MM.1S (cell line): ENCODE results near the gene NGRN.

ENCODE experiments used
- DNase-seq: peaks from one replicate; pipeline ENCODE4 v3.0.0-alpha.2; 2015
- H2AFZ ChIP-seq: fragments of 300-600 bp; sonication (generic); 2 replicates; pipeline ENCODE4 v1.6.0; 2016; ENCODE audit warnings: antibody characterized with exemption, low read length
- H3F3A ChIP-seq: fragments of 300-600 bp; sonication (generic); 2 replicates; pipeline ENCODE4 v1.6.1; 2016; ENCODE audit warnings: mild to moderate bottlenecking, antibody characterized with exemption, low read length, moderate library complexity, mixed read lengths; ENCODE audit not compliant: insufficient read depth
- H3K27ac ChIP-seq: fragments of 300-600 bp; sonication (generic); 2 replicates; pipeline ENCODE4 v1.5.1; 2016; ENCODE audit warnings: mild to moderate bottlenecking, low read length
- H3K27me3 ChIP-seq: fragments of 300-600 bp; sonication (generic); replicated peaks from 2 replicates; pipeline ENCODE4 v1.6.0; 2016; ENCODE audit warnings: low read length; ENCODE audit not compliant: insufficient read depth
- H3K36me3 ChIP-seq: fragments of 300-600 bp; sonication (generic); replicated peaks from 2 replicates; pipeline ENCODE4 v1.6.1; 2016; ENCODE audit warnings: mild to moderate bottlenecking, low read length, mixed read lengths; ENCODE audit not compliant: insufficient read depth
- H3K4me1 ChIP-seq: fragments of 300-600 bp; sonication (generic); 2 replicates; pipeline ENCODE4 v1.6.1; 2016; ENCODE audit warnings: low read length, mixed read lengths
- H3K4me2 ChIP-seq: fragments of 300-600 bp; sonication (generic); 2 replicates; pipeline ENCODE4 v1.6.0; 2016; ENCODE audit warnings: low read depth, low read length
- H3K4me3 ChIP-seq: fragments of 300-600 bp; sonication (generic); 2 replicates; pipeline ENCODE4 v1.5.1; 2016; ENCODE audit warnings: low read length, mixed read lengths
- H3K79me2 ChIP-seq: fragments of 300-600 bp; sonication (generic); 2 replicates; pipeline ENCODE4 v1.6.1; 2016; ENCODE audit warnings: mixed run types, low read length, mixed read lengths
- H3K9ac ChIP-seq: fragments of 300-600 bp; sonication (generic); 2 replicates; pipeline ENCODE4 v1.6.1; 2016; ENCODE audit warnings: low read length, mixed read lengths
- H3K9me2 ChIP-seq: fragments of 300-600 bp; sonication (generic); replicated peaks from 2 replicates; pipeline ENCODE4 v1.6.1; 2016; ENCODE audit warnings: mild to moderate bottlenecking, low read length, mixed read lengths; ENCODE audit not compliant: insufficient read depth
- H3K9me3 ChIP-seq: fragments of 300-600 bp; sonication (generic); replicated peaks from 2 replicates; pipeline ENCODE4 v1.6.1; 2016; ENCODE audit warnings: mild to moderate bottlenecking, low read length, mixed read lengths; ENCODE audit not compliant: insufficient read depth
- H4K20me1 ChIP-seq: fragments of 300-600 bp; sonication (generic); 2 replicates; pipeline ENCODE4 v1.6.1; 2016; ENCODE audit warnings: mild to moderate bottlenecking, low read length, moderate library complexity, mixed read lengths; ENCODE audit not compliant: insufficient read depth
- CTCF ChIP-seq: fragments of 300-600 bp; sonication (generic); IDR thresholded peaks from 2 replicates; pipeline ENCODE4 v1.5.1; 2016; ENCODE audit warnings: antibody characterized with exemption, low read length, mixed read lengths
- EZH2 ChIP-seq: fragments of 300-600 bp; sonication (generic); optimal IDR thresholded peaks from 2 replicates; pipeline ENCODE3; 2017; ENCODE audit warnings: low read depth, mild to moderate bottlenecking, antibody characterized with exemption, low read length, mixed read lengths
- EZH2phosphoT487 ChIP-seq: fragments of 300-600 bp; sonication (generic); IDR thresholded peaks from 2 replicates; pipeline ENCODE4 v1.6.1; 2018; ENCODE audit warnings: antibody characterized with exemption, low read length

Gene NGRN

DNA sequence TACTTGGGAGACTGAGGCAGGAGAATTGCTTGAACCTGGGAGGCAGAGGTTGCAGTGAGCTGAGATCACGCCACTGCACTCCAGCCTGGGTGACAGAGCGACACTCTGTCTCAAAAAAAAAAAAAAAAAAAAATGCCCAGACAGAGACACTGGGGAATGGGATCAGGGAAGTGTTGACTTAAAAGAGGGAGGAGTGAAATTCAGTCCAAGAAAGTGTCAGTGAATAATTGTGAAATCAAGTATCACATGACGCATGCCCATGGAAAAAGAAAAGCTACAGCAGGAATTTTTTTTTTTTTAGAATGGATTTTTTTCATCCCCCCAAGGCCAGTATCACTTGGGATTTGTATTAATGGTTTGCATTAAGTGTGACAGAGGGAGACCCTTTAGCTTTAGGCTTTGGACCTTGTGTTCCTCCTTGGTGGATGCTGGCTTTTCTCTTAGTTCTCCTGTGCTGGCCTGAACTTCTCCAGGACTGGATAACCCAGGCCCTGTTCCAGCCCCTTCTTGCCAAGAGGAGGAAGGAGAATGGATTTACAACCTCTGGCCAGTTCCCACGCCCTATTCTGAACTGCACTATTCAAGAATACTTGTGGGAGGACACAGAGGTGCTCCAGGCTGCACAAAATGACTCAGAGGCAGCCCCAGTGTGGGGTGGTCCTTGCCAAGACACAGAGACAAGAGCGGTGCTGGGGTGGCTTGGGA lies 50.0 kb downstream of the NGRN start:
- Histone ChIP-seq H3K27ac (no peak overlapping the region), H3K4me2 (no peak overlapping the region), H3K9ac (no peak overlapping the region)

DNA sequence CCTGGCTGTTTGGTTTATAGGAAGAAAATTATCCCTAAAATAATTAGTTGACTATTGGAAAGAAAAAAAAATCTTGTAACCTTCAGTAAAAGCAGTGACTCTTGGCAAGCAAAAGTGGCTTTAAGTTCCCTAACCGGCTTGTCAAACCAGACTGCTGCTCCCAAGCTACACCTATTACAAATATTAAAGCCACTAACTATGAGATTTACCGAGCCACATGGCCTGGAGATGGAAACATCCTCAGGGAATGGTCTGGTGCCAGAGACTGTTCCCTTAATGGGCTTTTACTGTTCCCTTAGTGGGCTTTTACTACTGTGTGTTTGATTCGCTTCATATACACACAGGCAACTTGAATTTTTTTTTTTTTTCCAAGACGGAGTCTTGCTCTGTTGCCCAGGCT lies 50.7 kb downstream of the NGRN start:
- no peak overlapping the region for H2AFZ ChIP-seq
- no peak for DNase-seq
- H3K27me3 ChIP-seq: no peaks in the 10 kb centered on the region
- TF ChIP-seq EZH2 (no peak), EZH2phosphoT487 (no peak), CTCF (no peak)
- no peak overlapping the region for H3K27ac ChIP-seq
- no peak overlapping the region for H3K4me3 ChIP-seq
- H3K36me3 ChIP-seq: no peaks in the 10 kb centered on the region
- H3K4me2 ChIP-seq: no peak overlapping the region
- no peaks in the 10 kb centered on the region for H3K9me2 ChIP-seq
- no peaks in the 10 kb centered on the region for H3F3A ChIP-seq
- H4K20me1 ChIP-seq: no peaks in the 10 kb centered on the region
- H3K9ac ChIP-seq: no peak overlapping the region
- H3K4me1 ChIP-seq: 0 out of 2 replicates have a peak, but pooled peaks cover 3% of the 10 kb centered on the region
- no peaks in the 10 kb centered on the region for H3K79me2 ChIP-seq
- no peaks in the 10 kb centered on the region for H3K9me3 ChIP-seq

More for the DNA sequence above, 50.0 kb downstream of the NGRN start:
- Histone ChIP-seq H3K9me3 (no peaks in the 10 kb centered on the region), H3F3A (no peaks in the 10 kb centered on the region), H3K4me3 (no peak overlapping the region), H4K20me1 (no peaks in the 10 kb centered on the region), H3K36me3 (no peaks in the 10 kb centered on the region), H3K9me2 (no peaks in the 10 kb centered on the region), H3K4me1 (0 out of 2 replicates have a peak, but pooled peaks cover 3% of the 10 kb centered on the region), H2AFZ (no peak overlapping the region), H3K27me3 (no peaks in the 10 kb centered on the region), H3K79me2 (no peaks in the 10 kb centered on the region)
- no peak for DNase-seq
- TF ChIP-seq CTCF: no peak
- TF ChIP-seq EZH2phosphoT487: no peak
- TF ChIP-seq EZH2: no peak

- no peak for DNase-seq
- H3K9me3 ChIP-seq: no peaks in the 10 kb centered on the region
- H3F3A ChIP-seq: no peaks in the 10 kb centered on the region
- TF ChIP-seq EZH2 (no peak), CTCF (no peak), EZH2phosphoT487 (no peak)
- H4K20me1 ChIP-seq: no peaks in the 10 kb centered on the region
- H3K27ac ChIP-seq: no peak overlapping the region
- 0 out of 2 replicates have a peak, but pooled peaks cover 3% of the 10 kb centered on the region for H3K4me1 ChIP-seq
- H3K4me2 ChIP-seq: no peak overlapping the region
- no peaks in the 10 kb centered on the region for H3K79me2 ChIP-seq
- H3K4me3 ChIP-seq: no peak overlapping the region
- no peak overlapping the region for H2AFZ ChIP-seq
- no peaks in the 10 kb centered on the region for H3K9me2 ChIP-seq
- no peak overlapping the region for H3K9ac ChIP-seq
- H3K27me3 ChIP-seq: no peaks in the 10 kb centered on the region
- no peaks in the 10 kb centered on the region for H3K36me3 ChIP-seq
Measured at GRCh38 chr15:90318591-90318990, 53.1 kb downstream of the NGRN start.
